Esophagus squamous epithelium (tissue), 4 donors: ENCODE measurements around the gene CCDC197.

Experiments
- CTCF ChIP-seq, 6 experiments: fragments of 450-650 bp in 4 of 6; fragments of 200-600 bp in 2 of 6; sonication (generic) in 2 of 6; IDR thresholded peaks; one replicate each; pipeline ENCODE4 v1.5.1; 2016 to 2019; ENCODE audit warnings: antibody characterized with exemption in 6 of 6, mild to moderate bottlenecking in 4 of 6, moderate library complexity in 4 of 6
- POLR2A ChIP-seq, 4 donors: fragments of 450-650 bp; IDR thresholded peaks; one replicate each; pipeline ENCODE4 v1.6.1; 2017; ENCODE audit warnings: antibody characterized with exemption in 4 of 4, mild to moderate bottlenecking in 4 of 4, moderate library complexity in 3 of 4

DNA sequence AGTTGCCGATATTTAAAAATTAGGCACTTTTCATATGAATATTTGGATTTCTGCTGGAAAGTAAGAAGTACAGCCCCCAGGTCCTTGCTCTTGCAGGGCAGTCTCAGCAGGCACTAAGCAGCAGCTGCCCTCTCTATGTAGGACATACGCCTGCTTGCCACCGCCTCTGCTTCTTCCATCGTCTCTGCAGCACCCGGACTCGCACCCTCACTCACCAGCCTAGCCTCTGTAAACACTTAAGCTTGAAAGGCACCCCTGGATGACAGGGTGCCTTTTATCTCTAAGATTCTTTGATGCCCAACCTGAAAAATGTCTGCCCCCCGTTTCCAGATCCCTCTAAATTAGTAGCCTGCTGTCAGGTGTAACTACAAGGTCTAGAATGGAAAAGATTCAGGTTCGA is 48.0 kb downstream of the CCDC197 start:
- TF ChIP-seq POLR2A (IDR thresholded peaks at IDR 0.05) (no peak), CTCF (IDR thresholded peaks at IDR 0.05) (no peak)
